AG09319 (cell line): Measurements from ENCODE around the gene ARID1A.

ENCODE experiments used
- DNase-seq: peaks from one replicate; pipeline ENCODE4 v3.0.0-alpha.2; 2010; ENCODE audit warnings: low read depth; ENCODE audit errors: extremely low read depth
- CTCF ChIP-seq: IDR thresholded peaks from 2 replicates; pipeline ENCODE4 v1.5.1; 2011; ENCODE audit warnings: low read depth, mild to moderate bottlenecking, inconsistent platforms, low read length, moderate library complexity

Gene ARID1A

GRCh38 chr1:26829184-26829911 lies 133.5 kb downstream of the ARID1A start:
- TF ChIP-seq CTCF: no peak

DNA sequence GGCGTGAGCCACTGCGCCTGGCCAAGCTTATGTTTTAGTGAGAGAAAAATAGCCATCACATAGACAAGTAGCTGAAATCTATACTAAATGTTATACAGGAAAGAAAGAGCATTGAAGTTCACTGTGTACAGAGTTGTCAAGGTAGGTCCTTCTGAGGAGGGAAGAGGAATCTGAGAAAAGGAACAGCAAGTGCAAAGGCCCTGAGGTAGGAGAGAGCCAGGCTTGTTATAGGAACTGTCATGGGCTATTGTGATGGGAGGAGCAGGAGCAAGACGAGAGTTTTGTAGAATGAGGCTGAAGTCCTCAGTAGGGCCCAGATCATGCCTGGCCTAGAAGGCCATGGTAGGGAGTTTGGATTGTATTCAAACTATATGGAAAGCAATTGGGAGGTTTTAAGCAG lies 135.2 kb downstream of the ARID1A start:
- DNase-seq: no peak
- no peak for TF ChIP-seq CTCF

More at GRCh38 chr1:26829184-26829911, 133.5 kb downstream of the ARID1A start:
- no peak for DNase-seq
